HepG2 (cell line): ENCODE data around the gene KMT2D. TPM values are rescaled to one million over a fixed set of nuclear protein-coding genes. Genes with fewer than 3 reads are reported as not detected.

ENCODE experiments used
- ATAC-seq: fragments of 200-7000 bp; cut with Tn5 transposase; 3 replicates; pipeline ENCODE4 v1.9.1; 2020; ENCODE audit warnings: mild to moderate bottlenecking, moderate library complexity
- BruUV-seq: library from RNA; stranded (reverse); fragments of 400-500 nt; replicated peaks from 2 replicates; lab custom pipeline; 2021; lab: Mats Ljungman, UMichigan
- CTCF ChIA-PET: fragments of 300-600 bp; formaldehyde crosslinking; extraction: SDS; loops from one replicate; lab custom pipeline; 2021; ENCODE audit warnings: low total read pairs, inconsistent platforms, low intra/inter-chr PET ratio; lab: Yijun Ruan, JAX
- POLR2A ChIA-PET: fragments of 350-600 bp; sonication (Branson Sonifier 250); formaldehyde crosslinking; loops from one replicate; lab custom pipeline; 2020; ENCODE audit warnings: antibody characterized with exemption, inconsistent platforms; lab: Yijun Ruan, JAX
- DNase-seq: peaks from one replicate; pipeline ENCODE4 v3.0.0-alpha.2; 2015; ENCODE audit warnings: low spot score
- FAIRE-seq: peaks from 3 replicates; lab custom pipeline; 2011; peaks lifted over from hg19 to GRCh38; lab: Jason Lieb, UNC
- H2AFZ ChIP-seq: one replicate; pipeline ENCODE4 v1.6.1; 2011; ENCODE audit warnings: low read length, inconsistent platforms
- H3K27ac ChIP-seq: fragments of 300-600 bp; 3 replicates; pipeline ENCODE4 v1.8.0; 2011; ENCODE audit warnings: mixed run types, mild to moderate bottlenecking, mixed read lengths, low read length, inconsistent platforms; ENCODE audit not compliant: insufficient read depth; ENCODE audit errors: extremely low read length
- H3K27me3 ChIP-seq, 2 experiments: fragments of 200-600 bp in 1 of 2; 2 replicates in 1 of 2; 3 replicates in 1 of 2; pipeline versions ENCODE4 v1.6.0 to v1.8.0; 2011; ENCODE audit warnings: low read length in 2 of 2, mild to moderate bottlenecking in 2 of 2, moderate library complexity in 2 of 2, inconsistent platforms in 1 of 2; ENCODE audit not compliant: insufficient read depth in 2 of 2, control insufficient read depth in 1 of 2
- H3K36me3 ChIP-seq, 2 experiments: fragments of 200-600 bp in 1 of 2; replicated peaks in 1 of 2; 2 replicates in 1 of 2; 3 replicates in 1 of 2; pipeline versions ENCODE4 v1.5.1 to v1.8.0; 2011; ENCODE audit warnings: low read length in 2 of 2, inconsistent platforms in 1 of 2; ENCODE audit not compliant: insufficient read depth in 2 of 2, control insufficient read depth in 1 of 2
- H3K4me1 ChIP-seq: 2 replicates; pipeline ENCODE4 v1.5.1; 2012; ENCODE audit warnings: low read length, inconsistent platforms; ENCODE audit not compliant: insufficient read depth
- H3K4me2 ChIP-seq: 2 replicates; pipeline ENCODE4 v1.6.0; 2011; ENCODE audit warnings: low read depth, low read length, inconsistent platforms
- H3K4me3 ChIP-seq, 3 experiments: fragments of 200-600 bp in 1 of 3; sonication (generic), shearing (Covaris generic) in 1 of 3; replicated peaks in 1 of 3; 2 replicates each; pipeline ENCODE4 v1.5.1; 2011 to 2016; ENCODE audit warnings: low read length in 3 of 3, inconsistent platforms in 2 of 3, low read depth in 2 of 3, mild to moderate bottlenecking in 2 of 3, control low read depth in 1 of 3, mixed read lengths in 1 of 3; ENCODE audit not compliant: insufficient read depth in 1 of 3
- H3K79me2 ChIP-seq: one replicate; pipeline ENCODE4 v1.6.1; 2011; ENCODE audit warnings: low read length, inconsistent platforms; ENCODE audit not compliant: insufficient read depth
- H3K9ac ChIP-seq: 2 replicates; pipeline ENCODE4 v1.6.0; 2011; ENCODE audit warnings: mild to moderate bottlenecking, low read depth, low read length, inconsistent platforms; ENCODE audit not compliant: insufficient read depth
- H3K9me3 ChIP-seq: 2 replicates; pipeline ENCODE4 v1.5.1; 2012; ENCODE audit warnings: mild to moderate bottlenecking, low read length
- H4K20me1 ChIP-seq: 2 replicates; pipeline ENCODE4 v1.6.0; 2011; ENCODE audit warnings: inconsistent platforms, mild to moderate bottlenecking, low read length, moderate library complexity; ENCODE audit not compliant: insufficient read depth
- GTF2F1 ChIP-seq: fragments of 150-350 bp; IDR thresholded peaks from 2 replicates; pipeline ENCODE4 v1.6.1; 2014; ENCODE audit warnings: low read length
- HBP1 ChIP-seq: IDR thresholded peaks from 2 replicates; pipeline ENCODE4 v1.6.1; 2016; ENCODE audit warnings: low read depth, control low read depth
- HNF1B ChIP-seq: sonication (generic); formaldehyde crosslinking; IDR thresholded peaks from 2 replicates; pipeline ENCODE4 v1.5.1; 2020; ENCODE audit warnings: mild to moderate bottlenecking, moderate library complexity, missing genetic modification reagents
- NFIB ChIP-seq: sonication (generic); formaldehyde crosslinking; IDR thresholded peaks from 2 replicates; pipeline ENCODE4 v1.9.0; 2021; ENCODE audit warnings: missing genetic modification reagents, mild to moderate bottlenecking, borderline replicate concordance
- NR3C1 ChIP-seq: sonication (generic); formaldehyde crosslinking; IDR thresholded peaks from 2 replicates; pipeline ENCODE4 v1.4.0; 2020; ENCODE audit warnings: missing genetic modification reagents
- RNF2 ChIP-seq: fragments of 450-650 bp; conservative IDR thresholded peaks from 2 replicates; pipeline ENCODE4 v1.6.1; 2016; ENCODE audit warnings: low read depth
- ZNF318 ChIP-seq: sonication (generic); formaldehyde crosslinking; IDR thresholded peaks from 2 replicates; pipeline ENCODE4 v1.4.0; 2020; ENCODE audit warnings: mild to moderate bottlenecking, missing genetic modification reagents
- WGBS: methylation state at CpG from one replicate; pipeline ENCODE4 v1.1.6; 2017; ENCODE audit warnings: low lambda C conversion rate; 5-methylcytosine and 5-hydroxymethylcytosine counted together
- in situ Hi-C: cut with HindIII; loops from 2 replicates; pipeline ENCODE4 v1.10.0; 2017; ENCODE audit warnings: low pct_unique_long_range_greater_than_20kb; ENCODE audit not compliant: extremely low pct_ligation_motif_present
- intact Hi-C: fragments of 100-400 bp; cut with micrococcal nuclease; formaldehyde crosslinking; loops from one replicate; pipeline ENCODE4 v1.10.0; 2022; ENCODE audit not compliant: unreplicated experiment
- polyA plus RNA-seq, 8 experiments: library from polyadenylated mRNA; depleted of rRNA in 3 of 8; stranded (reverse) in 7 of 8; unstranded in 1 of 8; fragments of >200 nt; fragmentation: Illumina TruSeq in 4 of 8; extraction: Trizol in 4 of 8; gene quantifications; 2 replicates each; pipeline versions ENCODE4 v1.2.1 to v1.2.3, GENCODE V29; 2011 to 2016; ENCODE audit warnings: low read depth in 4 of 8, missing spikeins in 1 of 8, mixed read lengths in 1 of 8; ENCODE audit not compliant: insufficient read depth in 1 of 8
- total RNA-seq, 5 experiments: library from RNA; depleted of rRNA; stranded (reverse); fragments of >200 nt; fragmentation: Illumina TruSeq; extraction: Trizol; gene quantifications; 2 replicates each; pipeline ENCODE4 v1.2.3, GENCODE V29; 2016; ENCODE audit warnings: low read depth in 1 of 5

KMT2D gene
- total and polyA plus RNA-seq, 2 of the 13 experiments (the other 11 are each of a cell fraction or from before 2014, with no cell fraction given): 8.1 to 10.4 TPM

- H4K20me1 ChIP-seq: 0 out of 2 replicates have a peak, but pooled peaks cover 3% of the 10 kb centered on the region
- FAIRE-seq (no peak), ATAC-seq (no peak), DNase-seq (no peak)
- TF ChIP-seq RNF2 (no peak), ZNF318 (no peak), HBP1 (CRISPR knock-in tag) (no peak), NFIB (CRISPR knock-in tag) (0 out of 2 replicates have a peak, but pooled peaks have one; percentile 5), GTF2F1 (no peak), HNF1B (CRISPR knock-in tag) (no peak), NR3C1 (CRISPR knock-in tag) (no peak)
- no peaks in the 10 kb centered on the region for H3K79me2 ChIP-seq
- POLR2A ChIA-PET: interaction anchor here (1.2 to 2.2 kb wide), 2 partner anchors 10 to 13 kb away, joined by 4 to 7 read pairs; no protein-coding TSS in a partner anchor
- CTCF ChIA-PET: interaction anchor here (0.8 kb wide), 1 partner anchor 45 kb away, joined by 3 read pairs; no protein-coding TSS in a partner anchor
- H3K9me3 ChIP-seq: no peaks in the 10 kb centered on the region
- WGBS: 96% methylated on average over 4 of the region's 4 CpGs
- no peak overlapping the region for H3K9ac ChIP-seq
- H3K4me1 ChIP-seq: no peaks in the 10 kb centered on the region
- peaks cover 58 to 96% of the 10 kb centered on the region in 2 experiments for H3K36me3 ChIP-seq
- H3K4me2 ChIP-seq: no peak overlapping the region
- H2AFZ ChIP-seq: no peak overlapping the region
- no peak overlapping the region for H3K27ac ChIP-seq
- in situ Hi-C loops: no loop called here
- intact Hi-C loops: no loop called here
- BruUV-seq: no TSS peak
- no peak overlapping the region for H3K4me3 ChIP-seq
- no peaks in the 10 kb centered on the region for H3K27me3 ChIP-seq
Measured at GRCh38 chr12:49043241-49043640, 17.4 kb downstream of the KMT2D start.
